Activated CD4-positive, alpha-beta T cell treated with anti-CD3 and anti-CD28 coated beads for 48 hours (primary cell): Measurements from ENCODE around the gene OR4M2.
"Not testable (repeated sequence)": the region's sequence is repeated elsewhere in the genome, so short reads cannot be mapped to it uniquely, and the experiment has no call there.

Source experiments
- DNase-seq: peaks from one replicate; pipeline ENCODE4 v3.0.0-alpha.2; 2020

OR4M2 gene, protein sequence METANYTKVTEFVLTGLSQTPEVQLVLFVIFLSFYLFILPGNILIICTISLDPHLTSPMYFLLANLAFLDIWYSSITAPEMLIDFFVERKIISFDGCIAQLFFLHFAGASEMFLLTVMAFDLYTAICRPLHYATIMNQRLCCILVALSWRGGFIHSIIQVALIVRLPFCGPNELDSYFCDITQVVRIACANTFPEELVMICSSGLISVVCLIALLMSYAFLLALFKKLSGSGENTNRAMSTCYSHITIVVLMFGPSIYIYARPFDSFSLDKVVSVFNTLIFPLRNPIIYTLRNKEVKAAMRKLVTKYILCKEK

GRCh38 chr15:22080227-22080626 lies at the start of gene OR4M2:
TSS of gene OR4M2 (plus strand) at chr15:22080527. CDS start at chr15:22080625, 98 bp downstream.
- DNase-seq, result not testable (repeated sequence)

GRCh38 chr15:22069267-22069666 lies 11.1 kb upstream of the OR4M2 start:
- not testable (repeated sequence) for DNase-seq

DNA sequence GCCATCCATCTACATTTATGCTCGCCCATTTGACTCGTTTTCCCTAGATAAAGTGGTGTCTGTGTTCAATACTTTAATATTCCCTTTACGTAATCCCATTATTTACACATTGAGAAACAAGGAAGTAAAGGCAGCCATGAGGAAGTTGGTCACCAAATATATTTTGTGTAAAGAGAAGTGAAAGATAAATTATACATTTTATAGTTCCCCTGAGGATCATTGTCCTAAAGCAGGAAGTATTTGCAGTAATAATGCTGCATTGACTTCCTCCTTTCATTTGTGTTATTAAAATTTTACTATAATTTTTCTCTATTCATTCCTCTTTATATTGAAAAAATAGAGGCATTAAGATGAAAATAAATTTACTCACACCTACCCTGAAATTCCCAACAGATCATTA lies 1.1 kb downstream of the OR4M2 start:
- not testable (repeated sequence) for DNase-seq

- DNase-seq, result not testable (repeated sequence)
These were observed 18.4 kb downstream of the OR4M2 start for GRCh38 chr15:22098616-22099253.

DNA sequence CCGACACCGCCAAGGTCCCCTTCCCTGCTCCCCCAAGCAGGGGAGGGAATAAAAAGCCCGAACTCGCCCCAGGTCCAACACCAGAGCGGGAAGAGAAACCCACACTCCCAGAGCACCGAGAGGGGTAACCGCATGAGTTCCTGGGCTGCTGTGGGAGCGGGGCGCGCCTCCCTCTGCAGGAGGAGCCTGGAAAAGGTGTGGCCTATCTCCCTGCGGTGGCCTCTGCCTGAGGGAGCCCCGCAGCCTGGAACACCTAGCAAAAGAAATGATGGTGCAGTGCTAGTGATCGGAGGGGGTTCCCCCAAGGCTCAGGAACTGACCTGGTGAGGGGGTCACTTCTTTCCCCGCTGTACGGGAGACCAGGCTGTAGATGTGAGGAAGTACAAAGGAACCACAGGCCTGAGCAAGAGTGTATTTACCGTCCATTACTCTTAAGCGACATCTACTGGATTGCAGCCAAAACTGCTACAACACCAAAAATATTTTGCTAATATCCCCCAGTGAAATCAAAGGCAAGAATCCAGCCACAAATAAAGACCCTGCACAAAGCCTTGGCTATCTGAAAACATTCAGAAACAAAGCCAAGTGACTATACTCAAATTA lies 19.1 kb downstream of the OR4M2 start:
- not testable (repeated sequence) for DNase-seq

- DNase-seq, result not testable (repeated sequence)
These were observed 41.7 kb downstream of the OR4M2 start for GRCh38 chr15:22122033-22122432.
